ENCODE results near the gene IKZF2. TPM values are rescaled to one million over a fixed set of nuclear protein-coding genes. Genes with fewer than 3 reads are reported as not detected.

IKZF2 gene
- total RNA-seq, 4 donors from 2014 or later = 37.4 to 69.3 (median 42.7) TPM

- H3K4me3 ChIP-seq (ENCODE audit: low read depth, poor library complexity, severe bottlenecking) = no peak overlapping the region
- intact Hi-C loops (cut with DNase I; ENCODE audit: low total_unique reads) = no loop called here
- TF ChIP-seq CTCF (IDR thresholded peaks at IDR 0.05) (no peak), POLR2A (IDR thresholded peaks at IDR 0.05) (no peak)
- DNase-seq (ENCODE audit: low spot score in 2 of 2) = no peak
Observed at GRCh38 chr2:213104903-213105202, 46.6 kb downstream of the IKZF2 start.

GRCh38 chr2:213104092-213104902 lies 47.1 kb downstream of the IKZF2 start:
- no peak overlapping the region for H3K4me3 ChIP-seq (ENCODE audit: low read depth, poor library complexity, severe bottlenecking)

GRCh38 chr2:213101692-213102460 lies 49.5 kb downstream of the IKZF2 start:
- TF ChIP-seq CTCF (IDR thresholded peaks at IDR 0.05) (no peak), POLR2A (IDR thresholded peaks at IDR 0.05) (no peak)
- H3K4me3 ChIP-seq (ENCODE audit: low read depth, poor library complexity, severe bottlenecking) = no peak overlapping the region
- no peak for DNase-seq (ENCODE audit: low spot score in 2 of 2)
- intact Hi-C loops (cut with DNase I; ENCODE audit: low total_unique reads) = no loop called here
- 57 to 62% methylated on average over 5 of the region's 5 CpGs for WGBS, 2 donors

More at GRCh38 chr2:213104092-213104902, 47.1 kb downstream of the IKZF2 start:
- TF ChIP-seq CTCF (IDR thresholded peaks at IDR 0.05) (no peak), POLR2A (IDR thresholded peaks at IDR 0.05) (no peak)
- DNase-seq (ENCODE audit: low spot score in 2 of 2) = no peak
- 36 to 40% methylated on average over 7 of the region's 7 CpGs for WGBS, 2 donors
- intact Hi-C loops (cut with DNase I; ENCODE audit: low total_unique reads) = no loop called here

- 61 to 71% methylated on average over 1 of the region's 1 CpG for WGBS, 2 donors
- no peak for TF ChIP-seq POLR2A (IDR thresholded peaks at IDR 0.05)
- TF ChIP-seq CTCF (IDR thresholded peaks at IDR 0.05) = no peak
- no peak overlapping the region for H3K4me3 ChIP-seq (ENCODE audit: low read depth, poor library complexity, severe bottlenecking)
- intact Hi-C loops (cut with DNase I; ENCODE audit: low total_unique reads) = no loop called here
- no peak for DNase-seq (ENCODE audit: low spot score in 2 of 2)
Observed at GRCh38 chr2:213101109-213101508, 50.3 kb downstream of the IKZF2 start.

- DNase-seq (ENCODE audit: low spot score in 2 of 2) = peak; percentile 47 to 84
- intact Hi-C loops (cut with DNase I; ENCODE audit: low total_unique reads) = no loop called here
- no peak overlapping the region for H3K4me3 ChIP-seq (ENCODE audit: low read depth, poor library complexity, severe bottlenecking)
- TF ChIP-seq CTCF (IDR thresholded peaks at IDR 0.05) (no peak), POLR2A (IDR thresholded peaks at IDR 0.05) (no peak)
- 46 to 61% methylated on average over 4 of the region's 4 CpGs for WGBS, 2 donors
Observed at GRCh38 chr2:213098612-213099011, 52.8 kb downstream of the IKZF2 start.
